ENCODE results near the gene ARFGEF2.
"Not testable (repeated sequence)": the region's sequence is repeated elsewhere in the genome, so short reads cannot be mapped to it uniquely, and the experiment has no call there.

The ARFGEF2 gene

GRCh38 chr20:49054056-49054643 is 132.6 kb downstream of the ARFGEF2 start:
- no peak for DNase-seq

DNA sequence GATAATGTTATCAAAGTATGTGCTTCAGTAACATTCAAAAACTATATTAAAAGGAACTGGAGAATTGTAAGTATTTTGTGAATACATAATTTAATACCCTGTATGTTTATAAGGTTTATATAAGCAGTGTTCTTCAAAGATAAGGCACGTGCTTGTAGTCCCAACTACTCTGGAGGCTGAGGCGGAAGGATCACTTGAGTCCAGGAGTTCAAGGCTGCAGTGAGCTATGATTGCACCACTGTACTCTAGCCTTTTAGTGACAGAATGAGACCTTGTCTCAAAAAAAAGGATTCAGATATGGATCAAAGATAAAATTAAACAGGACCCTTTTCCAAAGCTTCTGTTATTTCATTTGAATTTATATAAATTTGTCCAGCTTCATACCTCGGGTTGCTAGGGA is 141.8 kb downstream of the ARFGEF2 start:
- no peak for DNase-seq

GRCh38 chr20:49074521-49074920 is 153.0 kb downstream of the ARFGEF2 start:
- DNase-seq = no peak

DNA sequence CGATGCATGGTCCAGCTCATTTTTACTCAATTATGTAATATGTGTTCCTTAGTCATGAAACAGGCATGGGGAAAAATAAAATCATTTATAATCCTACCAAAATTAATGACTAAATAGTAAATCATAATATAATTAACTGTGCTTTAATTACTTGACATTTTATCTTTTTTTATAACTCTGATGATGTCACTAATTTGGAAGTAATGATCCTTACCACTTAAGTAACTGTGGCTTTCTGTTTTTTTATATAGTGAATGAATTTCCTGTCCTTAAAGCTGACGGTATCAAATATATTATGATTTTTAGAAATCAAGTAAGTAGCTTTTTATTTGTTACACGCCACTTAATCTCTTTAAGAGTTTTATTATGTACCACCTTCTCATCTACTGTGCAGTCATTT is 156.8 kb downstream of the ARFGEF2 start:
- DNase-seq = no peak

- DNase-seq = not testable (repeated sequence)
These were observed 160.8 kb downstream of the ARFGEF2 start for GRCh38 chr20:49082295-49082694.

All from anterior cingulate cortex (tissue), 58 donors.